HepG2 (cell line): ENCODE data around the gene PRM2. TPM values are rescaled to one million over a fixed set of nuclear protein-coding genes. Genes with fewer than 3 reads are reported as not detected.

Source experiments
- AHR ChIP-seq: IDR thresholded peaks from 2 replicates; pipeline ENCODE4 v1.6.1; 2018; ENCODE audit warnings: missing genetic modification reagents, missing compliant biosample characterization
- ARHGAP35 ChIP-seq: sonication (generic); formaldehyde crosslinking; IDR thresholded peaks from 2 replicates; pipeline ENCODE4 v1.9.0; 2022; ENCODE audit warnings: mild to moderate bottlenecking, inconsistent platforms, moderate library complexity, missing genetic modification reagents, borderline replicate concordance
- CBX1 ChIP-seq: IDR thresholded peaks from one replicate; pipeline ENCODE4 v1.6.1; 2016; ENCODE audit warnings: antibody characterized with exemption, low read depth
- CENPX ChIP-seq: sonication (generic); formaldehyde crosslinking; IDR thresholded peaks from 2 replicates; pipeline ENCODE4 v1.9.0; 2021; ENCODE audit warnings: mild to moderate bottlenecking, missing genetic modification reagents, moderate library complexity
- DMTF1 ChIP-seq: sonication (generic); formaldehyde crosslinking; IDR thresholded peaks from 2 replicates; pipeline ENCODE4 v1.4.0; 2020; ENCODE audit warnings: mild to moderate bottlenecking, missing genetic modification reagents
- FOSL2 ChIP-seq: sonication (generic); formaldehyde crosslinking; IDR thresholded peaks from 2 replicates; pipeline ENCODE4 v1.4.0; 2020; ENCODE audit warnings: missing genetic modification reagents
- HDAC2 ChIP-seq: sonication (generic); formaldehyde crosslinking; IDR thresholded peaks from 2 replicates; pipeline ENCODE4 v1.4.0; 2020; ENCODE audit warnings: missing genetic modification reagents
- KDM3A ChIP-seq: IDR thresholded peaks from 2 replicates; pipeline ENCODE4 v1.6.1; 2018; ENCODE audit warnings: low read depth, missing compliant biosample characterization
- PATZ1 ChIP-seq: sonication (generic); formaldehyde crosslinking; IDR thresholded peaks from 2 replicates; pipeline ENCODE4 v1.4.0; 2020; ENCODE audit warnings: missing genetic modification reagents
- RXRA ChIP-seq: sonication (generic); formaldehyde crosslinking; IDR thresholded peaks from 2 replicates; pipeline ENCODE4 v1.5.1; 2020; ENCODE audit warnings: missing genetic modification reagents
- SALL1 ChIP-seq: sonication (generic); formaldehyde crosslinking; IDR thresholded peaks from 2 replicates; pipeline ENCODE4 v1.8.0; 2022; ENCODE audit warnings: mild to moderate bottlenecking, missing genetic modification reagents
- SALL2 ChIP-seq: sonication (generic); formaldehyde crosslinking; IDR thresholded peaks from 2 replicates; pipeline ENCODE4 v1.8.1; 2023; ENCODE audit warnings: mild to moderate bottlenecking, missing genetic modification reagents, inconsistent platforms
- SPEN ChIP-seq: sonication (generic); formaldehyde crosslinking; IDR thresholded peaks from 2 replicates; pipeline ENCODE4 v1.5.1; 2020; ENCODE audit warnings: low read depth, mild to moderate bottlenecking, missing genetic modification reagents
- THAP11 ChIP-seq: IDR thresholded peaks from 2 replicates; pipeline ENCODE4 v1.6.1; 2016; ENCODE audit warnings: missing biosample characterization, missing genetic modification reagents
- ZNF446 ChIP-seq: sonication (generic); formaldehyde crosslinking; IDR thresholded peaks from 2 replicates; pipeline ENCODE4 v1.5.0; 2020; ENCODE audit warnings: mild to moderate bottlenecking, missing genetic modification reagents
- ZNF616 ChIP-seq: sonication (generic); formaldehyde crosslinking; IDR thresholded peaks from 2 replicates; pipeline ENCODE4 v1.5.0; 2020; ENCODE audit warnings: low read depth, mild to moderate bottlenecking, missing genetic modification reagents
- ZNF766 ChIP-seq: sonication (generic); formaldehyde crosslinking; IDR thresholded peaks from 2 replicates; pipeline ENCODE4 v1.5.0; 2020; ENCODE audit warnings: missing genetic modification reagents, borderline replicate concordance
- polyA plus RNA-seq, 8 experiments: library from polyadenylated mRNA; depleted of rRNA in 3 of 8; stranded (reverse) in 7 of 8; unstranded in 1 of 8; fragments of >200 nt; fragmentation: Illumina TruSeq in 4 of 8; extraction: Trizol in 4 of 8; gene quantifications; 2 replicates each; pipeline versions ENCODE4 v1.2.1 to v1.2.3, GENCODE V29; 2011 to 2016; ENCODE audit warnings: low read depth in 4 of 8, missing spikeins in 1 of 8, mixed read lengths in 1 of 8; ENCODE audit not compliant: insufficient read depth in 1 of 8
- total RNA-seq, 5 experiments: library from RNA; depleted of rRNA; stranded (reverse); fragments of >200 nt; fragmentation: Illumina TruSeq; extraction: Trizol; gene quantifications; 2 replicates each; pipeline ENCODE4 v1.2.3, GENCODE V29; 2016; ENCODE audit warnings: low read depth in 1 of 5
- TF ChIP-seq, protein P1 (sequence below): sonication (generic); formaldehyde crosslinking; IDR thresholded peaks from 2 replicates; pipeline ENCODE4 v1.5.0; 2020; ENCODE audit warnings: missing genetic modification reagents, mild to moderate bottlenecking, borderline replicate concordance
- TF ChIP-seq, protein P2 (sequence below): sonication (generic); formaldehyde crosslinking; IDR thresholded peaks from 2 replicates; pipeline ENCODE4 v1.4.0; 2020; ENCODE audit warnings: low read depth, mild to moderate bottlenecking, missing genetic modification reagents
- TF ChIP-seq, protein P3 (sequence below): conservative IDR thresholded peaks from 2 replicates; pipeline ENCODE4 v1.6.1; 2018; ENCODE audit warnings: missing genetic modification reagents

The PRM2 gene
- total and polyA plus RNA-seq, 2 of the 13 experiments (the other 11 are each of a cell fraction or from before 2014, with no cell fraction given) = 0.54 TPM; not detected in 1

DNA sequence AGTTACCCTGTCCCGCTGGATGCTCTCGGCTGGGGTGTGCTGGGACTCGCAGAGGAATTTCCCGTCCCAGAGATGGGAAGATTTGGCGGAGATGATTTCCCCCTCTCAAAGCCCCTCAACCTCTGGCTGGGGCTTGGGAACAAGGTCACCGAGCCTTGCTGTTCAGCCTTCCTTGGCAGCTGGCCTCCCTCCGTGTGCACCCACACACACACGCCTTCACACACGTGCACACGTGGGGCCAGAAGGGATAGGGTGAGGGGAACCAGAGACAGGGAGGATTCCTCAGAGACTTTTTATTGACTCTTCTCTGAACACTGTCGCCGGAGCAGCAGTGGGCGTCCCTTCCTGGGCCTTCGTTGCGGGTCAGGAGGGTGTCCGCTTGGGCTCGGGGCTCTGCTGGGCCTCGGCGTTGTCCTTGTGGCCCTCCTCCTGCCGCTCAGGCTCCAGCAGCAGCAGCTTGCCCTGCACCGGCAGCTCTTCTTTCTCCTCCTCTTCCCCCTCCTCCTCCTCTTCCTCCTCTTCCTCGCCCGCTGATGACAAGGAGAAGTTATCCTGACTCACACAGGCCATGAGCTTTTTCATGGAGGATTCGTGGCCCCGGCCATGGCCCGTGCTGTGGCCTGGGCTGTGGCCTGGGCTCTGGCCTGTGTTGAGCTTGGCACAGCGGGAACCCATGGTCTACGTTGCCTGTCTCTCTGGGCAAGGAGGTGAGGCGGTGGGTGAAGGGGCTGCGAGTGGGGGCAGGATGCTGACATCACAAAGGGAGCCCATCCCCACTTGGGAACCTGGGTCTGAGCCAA is 3.2 kb downstream of the PRM2 start, which contains the start of gene PRM3 (continued):
- TF ChIP-seq, protein P1, sequence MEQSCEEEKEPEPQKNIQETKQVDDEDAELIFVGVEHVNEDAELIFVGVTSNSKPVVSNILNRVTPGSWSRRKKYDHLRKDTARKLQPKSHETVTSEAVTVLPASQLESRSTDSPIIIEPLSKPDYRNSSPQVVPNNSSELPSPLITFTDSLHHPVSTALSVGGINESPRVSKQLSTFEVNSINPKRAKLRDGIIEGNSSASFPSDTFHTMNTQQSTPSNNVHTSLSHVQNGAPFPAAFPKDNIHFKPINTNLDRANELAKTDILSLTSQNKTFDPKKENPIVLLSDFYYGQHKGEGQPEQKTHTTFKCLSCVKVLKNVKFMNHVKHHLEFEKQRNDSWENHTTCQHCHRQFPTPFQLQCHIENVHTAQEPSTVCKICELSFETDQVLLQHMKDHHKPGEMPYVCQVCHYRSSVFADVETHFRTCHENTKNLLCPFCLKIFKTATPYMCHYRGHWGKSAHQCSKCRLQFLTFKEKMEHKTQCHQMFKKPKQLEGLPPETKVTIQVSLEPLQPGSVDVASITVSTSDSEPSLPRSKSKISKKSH (CRISPR knock-in tag) = peak; percentile 65; the same call in 1 of the 2 replicates
- TF ChIP-seq CENPX (CRISPR knock-in tag) (no peak), DMTF1 (CRISPR knock-in tag) (0 out of 2 replicates have a peak, but pooled peaks have one; percentile 3), ZNF616 (no peak), HDAC2 (CRISPR knock-in tag) (no peak), PATZ1 (CRISPR knock-in tag) (no peak), SPEN (CRISPR knock-in tag) (no peak), SALL1 (CRISPR knock-in tag) (peak; percentile 12; the same call in 1 of the 2 replicates), SALL2 (CRISPR knock-in tag) (0 out of 2 replicates have a peak, but pooled peaks have one; percentile 38), ZNF766 (CRISPR knock-in tag) (no peak), THAP11 (CRISPR knock-in tag) (no peak), ARHGAP35 (CRISPR knock-in tag) (0 out of 2 replicates have a peak, but pooled peaks have one; percentile 21), CBX1 (no peak), KDM3A (CRISPR knock-in tag) (no peak), RXRA (CRISPR knock-in tag) (no peak), FOSL2 (CRISPR knock-in tag) (no peak), AHR (CRISPR knock-in tag) (0 out of 2 replicates have a peak, but pooled peaks have one; percentile 15), ZNF446 (CRISPR knock-in tag) (no peak)
- TF ChIP-seq, protein P2, sequence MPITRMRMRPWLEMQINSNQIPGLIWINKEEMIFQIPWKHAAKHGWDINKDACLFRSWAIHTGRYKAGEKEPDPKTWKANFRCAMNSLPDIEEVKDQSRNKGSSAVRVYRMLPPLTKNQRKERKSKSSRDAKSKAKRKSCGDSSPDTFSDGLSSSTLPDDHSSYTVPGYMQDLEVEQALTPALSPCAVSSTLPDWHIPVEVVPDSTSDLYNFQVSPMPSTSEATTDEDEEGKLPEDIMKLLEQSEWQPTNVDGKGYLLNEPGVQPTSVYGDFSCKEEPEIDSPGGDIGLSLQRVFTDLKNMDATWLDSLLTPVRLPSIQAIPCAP (CRISPR knock-in tag) = 0 out of 2 replicates have a peak, but pooled peaks have one; percentile 0
- TF ChIP-seq, protein P3, sequence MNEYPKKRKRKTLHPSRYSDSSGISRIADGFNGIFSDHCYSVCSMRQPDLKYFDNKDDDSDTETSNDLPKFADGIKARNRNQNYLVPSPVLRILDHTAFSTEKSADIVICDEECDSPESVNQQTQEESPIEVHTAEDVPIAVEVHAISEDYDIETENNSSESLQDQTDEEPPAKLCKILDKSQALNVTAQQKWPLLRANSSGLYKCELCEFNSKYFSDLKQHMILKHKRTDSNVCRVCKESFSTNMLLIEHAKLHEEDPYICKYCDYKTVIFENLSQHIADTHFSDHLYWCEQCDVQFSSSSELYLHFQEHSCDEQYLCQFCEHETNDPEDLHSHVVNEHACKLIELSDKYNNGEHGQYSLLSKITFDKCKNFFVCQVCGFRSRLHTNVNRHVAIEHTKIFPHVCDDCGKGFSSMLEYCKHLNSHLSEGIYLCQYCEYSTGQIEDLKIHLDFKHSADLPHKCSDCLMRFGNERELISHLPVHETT (CRISPR knock-in tag) = no peak
